GM18502 (cell line): Measurements from ENCODE around the gene KRT82.
"Not testable (repeated sequence)": the region's sequence is repeated elsewhere in the genome, so short reads cannot be mapped to it uniquely, and the experiment has no call there.

Experiments
- ATAC-seq: cut with Tn5 transposase; IDR thresholded peaks from one replicate; pipeline ENCODE4 v1.9.1; 2021; ENCODE audit warnings: mild to moderate bottlenecking; ENCODE audit not compliant: unreplicated experiment, poor library complexity

The KRT82 gene

DNA sequence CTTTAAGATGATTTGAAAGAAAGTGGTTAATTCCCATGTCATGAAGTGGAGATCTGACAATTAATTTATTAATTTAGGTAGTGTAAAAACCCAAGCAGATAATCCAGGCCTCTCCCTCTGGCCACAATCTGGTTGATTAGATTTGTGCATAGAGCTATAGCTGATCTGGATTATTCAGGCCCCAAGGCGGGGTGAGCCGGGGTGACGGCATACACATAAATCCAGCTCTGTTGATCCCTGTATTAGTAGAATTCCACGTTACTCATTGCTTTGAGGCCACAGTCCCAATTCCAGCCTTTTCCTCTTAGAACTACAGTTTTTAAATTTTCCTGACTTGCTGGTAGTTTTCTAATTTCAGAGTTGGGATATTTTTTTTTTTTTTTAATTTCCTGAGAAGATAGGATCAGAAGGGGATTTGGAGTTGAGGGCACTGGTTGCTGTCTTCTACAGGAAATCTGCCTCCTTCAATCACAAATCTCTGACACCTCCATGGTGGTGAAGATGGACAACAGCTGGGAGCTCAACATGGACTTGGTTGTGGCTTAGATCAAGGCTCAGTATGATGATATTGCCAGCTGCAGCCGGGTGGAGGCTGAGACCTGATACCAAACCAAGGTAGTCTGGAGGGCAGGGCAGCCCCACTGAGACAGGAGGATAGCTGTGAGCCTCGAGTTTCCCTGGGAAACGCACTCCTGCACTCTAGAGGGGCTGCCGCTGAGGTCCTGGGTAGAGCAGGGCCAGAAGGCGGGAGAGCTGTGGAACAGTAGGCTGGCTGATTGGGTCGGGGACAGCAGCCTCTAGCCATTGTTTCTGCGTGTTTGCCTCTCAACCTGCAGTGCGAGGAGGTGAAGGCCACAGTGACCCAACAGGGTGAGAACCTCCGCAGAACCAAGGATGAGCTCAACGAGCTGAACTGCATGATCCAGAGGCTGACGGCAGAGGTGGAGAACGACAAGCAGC lies 58.3 kb downstream of the KRT82 start:
- ATAC-seq: no peak

DNA sequence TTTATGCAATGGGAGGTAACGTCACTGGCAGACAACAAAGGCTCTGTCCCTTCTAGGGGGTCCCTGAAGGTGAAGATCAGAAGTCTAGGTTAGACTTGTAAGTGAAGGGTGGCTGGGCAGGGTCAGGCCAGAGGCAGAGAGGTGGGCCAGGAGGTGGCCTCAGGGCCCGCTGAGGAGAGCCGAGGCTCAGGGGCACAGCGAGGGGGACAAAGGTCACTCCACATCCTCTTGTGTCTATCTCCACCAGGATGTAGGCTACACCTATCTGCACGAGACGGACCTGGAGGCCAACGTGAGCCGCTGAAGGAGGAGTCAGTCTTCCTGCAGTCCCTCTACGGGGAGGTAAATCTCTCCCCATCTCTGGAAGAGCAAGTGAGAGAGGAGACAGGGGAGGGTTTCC lies 59.1 kb downstream of the KRT82 start:
- ATAC-seq: no peak

DNA sequence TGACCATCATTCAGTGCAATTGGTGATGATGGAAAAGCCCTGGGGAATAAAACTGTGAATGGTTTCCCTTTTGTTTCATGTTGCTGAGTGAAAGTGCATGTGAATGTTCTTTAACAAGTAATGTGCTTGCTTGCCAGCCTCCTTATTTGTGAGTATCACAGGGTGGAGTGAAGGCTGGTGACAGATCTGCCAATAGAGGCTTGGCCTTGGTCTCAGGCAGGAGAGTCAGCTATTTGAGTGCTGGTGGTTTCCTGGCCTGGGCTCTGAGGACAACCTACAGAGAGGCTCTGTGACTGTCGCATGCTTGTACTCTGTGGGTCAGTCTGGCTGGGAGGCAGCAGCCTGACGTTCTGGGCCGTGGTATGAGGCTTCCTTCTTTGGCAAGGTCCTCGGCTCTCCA lies 59.5 kb downstream of the KRT82 start:
- no peak for ATAC-seq

- ATAC-seq: not testable (repeated sequence)
Observed at GRCh38 chr12:52345041-52345440, 61.1 kb downstream of the KRT82 start.

- no peak for ATAC-seq
Observed at GRCh38 chr12:52344111-52344510, 62.0 kb downstream of the KRT82 start.
